ENCODE results near the gene LRRC3. TPM values are rescaled to one million over a fixed set of nuclear protein-coding genes. Genes with fewer than 3 reads are reported as not detected.

The LRRC3 gene
- total and polyA plus RNA-seq, 2 of the 8 experiments (the other 6 are each of a cell fraction or from before 2014, with no cell fraction given) = 3.1 to 5.4 TPM

DNA sequence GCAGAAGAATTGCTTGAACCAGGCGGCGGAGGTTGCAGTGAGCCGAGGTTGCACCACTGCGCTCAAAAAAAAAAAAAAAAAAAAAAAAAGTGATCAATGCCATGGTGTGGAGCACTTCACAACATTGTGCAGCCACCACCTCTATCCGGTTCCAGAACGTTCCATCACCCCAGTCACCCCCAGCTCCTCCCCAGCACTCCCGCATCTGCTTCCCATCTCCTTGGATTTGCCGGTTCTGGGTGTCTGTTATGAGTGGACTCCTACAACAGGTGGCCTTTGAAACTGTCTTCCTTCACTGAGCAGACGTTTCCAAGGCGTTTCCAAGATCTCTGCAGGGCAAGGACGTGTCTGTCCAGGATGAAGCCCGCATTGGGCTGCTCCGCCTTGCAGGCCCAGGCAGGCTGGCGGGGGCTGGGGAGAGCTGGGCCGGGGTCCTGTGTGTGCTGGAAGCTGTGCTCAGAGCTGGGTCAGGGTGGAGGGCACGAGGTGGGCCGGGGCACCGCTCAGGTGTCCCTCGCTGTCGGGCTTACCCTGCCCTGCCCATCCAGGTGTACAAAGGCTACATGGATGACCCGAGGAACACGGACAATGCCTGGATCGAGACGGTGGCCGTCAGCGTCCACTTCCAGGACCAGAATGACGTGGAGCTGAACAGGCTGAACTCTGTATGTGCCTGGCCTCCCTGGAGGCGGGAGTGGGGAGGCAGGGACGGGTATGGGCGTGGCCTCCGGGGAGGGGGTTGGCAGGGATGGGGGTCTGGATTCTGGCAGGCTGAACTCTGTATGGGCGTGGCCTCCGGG, 14.9 kb upstream of the LRRC3 start:
- Histone ChIP-seq H3K18ac (ENCODE audit: extremely low read depth, low read length) (no peak overlapping the region), H3K4me3 (ENCODE audit: extremely low read depth in 1 of 4, insufficient read depth in 2 of 4, low read depth in 3 of 4, low read length in 4 of 4) (no peak overlapping the region), H2AFZ (ENCODE audit: low read length) (no peak overlapping the region), H2BK120ac (replicated peaks; ENCODE audit: low read depth, low read length) (no peak overlapping the region), H3K23ac (ENCODE audit: insufficient read length) (no peak overlapping the region), H3K27me3 (replicated peaks in 1 of 4; ENCODE audit: control insufficient read depth in 3 of 4, extremely low read depth in 1 of 4, insufficient read depth in 3 of 4, low read length in 3 of 4) (no peaks in the 10 kb centered on the region), H3K14ac (ENCODE audit: insufficient read length) (no peak overlapping the region), H2BK15ac (ENCODE audit: low read length) (no peak overlapping the region), H3K9me3 (ENCODE audit: insufficient read depth in 2 of 2, low read depth in 1 of 2, low read length in 1 of 2) (no peaks in the 10 kb centered on the region), H3K27ac (ENCODE audit: low read depth, low read length) (no peak overlapping the region), H2BK12ac (ENCODE audit: low read depth, low read length) (no peak overlapping the region), H3K4me1 (replicated peaks in 1 of 4; ENCODE audit: control insufficient read depth in 3 of 4, insufficient read depth in 4 of 4, low read length in 3 of 4) (no peaks in the 10 kb centered on the region; a peak in 1 of 7 replicates), H3K4me2 (ENCODE audit: insufficient read depth in 1 of 2, low read depth in 2 of 2, low read length in 2 of 2) (no peak overlapping the region), H2BK20ac (ENCODE audit: low read length) (no peak overlapping the region), H2BK5ac (ENCODE audit: low read depth, low read length) (no peak overlapping the region), H3K23me2 (ENCODE audit: low read depth, low read length) (no peaks in the 10 kb centered on the region), H3K36me3 (ENCODE audit: control insufficient read depth in 2 of 4, insufficient read depth in 4 of 4, low read length in 3 of 4) (no peaks in the 10 kb centered on the region), H3K9ac (replicated peaks in 1 of 4; ENCODE audit: extremely low read depth in 1 of 4, low read depth in 3 of 4, low read length in 3 of 4) (no peak overlapping the region), H4K20me1 (replicated peaks in 1 of 2; ENCODE audit: control insufficient read depth in 1 of 2, insufficient read depth in 2 of 2, low read length in 2 of 2) (no peaks in the 10 kb centered on the region), H3K56ac (replicated peaks; ENCODE audit: insufficient read length, low read depth, low read length) (no peak overlapping the region), H4K5ac (ENCODE audit: insufficient read length, low read depth, low read length) (no peak overlapping the region), H4K8ac (ENCODE audit: extremely low read depth, insufficient read depth, low read length) (peak overlapping the region; percentile 51; the same call in 1 of the 2 replicates), H3K4ac (replicated peaks; ENCODE audit: insufficient read length, low read depth, low read length) (no peak overlapping the region), H4K91ac (replicated peaks; ENCODE audit: insufficient read length, low read length) (no peak overlapping the region), H3K79me2 (ENCODE audit: control insufficient read depth in 1 of 2, insufficient read depth in 2 of 2, low read length in 2 of 2) (no peaks in the 10 kb centered on the region), H3K79me1 (ENCODE audit: low read depth, low read length) (no peaks in the 10 kb centered on the region), H2AK5ac (ENCODE audit: low read depth, low read length) (no peak overlapping the region)
- CTCF ChIA-PET (ENCODE audit: partially characterized antibody) = interaction anchor here (0.9 to 2.0 kb wide), 3 partner anchors 8 to 42 kb away, joined by 3 to 7 read pairs (median 3); no protein-coding TSS in a partner anchor
- POLR2A ChIA-PET (ENCODE audit: partially characterized antibody) = interaction anchor here (0.8 kb wide), 1 partner anchor 44 kb away, joined by 3 read pairs; no protein-coding TSS in a partner anchor
- no peak for DNase-seq (ENCODE audit: low read depth in 1 of 2, low spot score in 2 of 2)
- no peak for FAIRE-seq
- WGBS, 2 experiments (ENCODE audit: extremely low coverage in 1 of 2, insufficient coverage in 1 of 2, insufficient read length in 1 of 2, insufficient replicate concordance in 2 of 2, low coverage in 1 of 2, low lambda C conversion rate in 2 of 2, missing lambda C conversion rate in 1 of 2) = 80% methylated on average over 27 of the region's 33 CpGs; no CpG with 5 or more reads in 1 of the 2 experiments
- TF ChIP-seq POU5F1 (IDR thresholded peaks at IDR 0.05; ENCODE audit: low read depth, low read length) (no peak), SP2 (IDR thresholded peaks at IDR 0.05; ENCODE audit: low read length) (no peak), GTF2F1 (IDR thresholded peaks at IDR 0.05; ENCODE audit: borderline replicate concordance, low read depth, low read length) (no peak), KDM4A (IDR thresholded peaks at IDR 0.05; ENCODE audit: low read depth, low read length, severe bottlenecking) (no peak), FOSL1 (IDR thresholded peaks at IDR 0.05; ENCODE audit: insufficient read depth, low read depth, low read length) (no peak), KDM5A (IDR thresholded peaks at IDR 0.05; ENCODE audit: low read length) (no peak), CTCF (IDR thresholded peaks at IDR 0.05; ENCODE audit: control extremely low read depth in 1 of 3, insufficient read depth in 1 of 3, low read depth in 1 of 3, low read length in 3 of 3) (no peak), BRCA1 (IDR thresholded peaks at IDR 0.05; ENCODE audit: low read depth, low read length) (no peak), PHF8 (conservative IDR thresholded peaks at IDR 0.05; ENCODE audit: low read depth, low read length) (no peak)

All from H1 (cell line).